GM12891 (cell line): ENCODE data around the gene PLCXD3.

Experiments used
- DNase-seq: peaks from one replicate; pipeline ENCODE4 v3.0.0; 2011; ENCODE audit warnings: low spot score; ENCODE audit not compliant: insufficient read length
- FAIRE-seq: peaks from 2 replicates; lab custom pipeline; 2011; peaks lifted over from hg19 to GRCh38; lab: Jason Lieb, UNC
- PAX5 ChIP-seq: IDR thresholded peaks from 2 replicates; pipeline ENCODE4 v1.6.1; 2011; ENCODE audit warnings: low read length, moderate library complexity, mild to moderate bottlenecking; ENCODE audit not compliant: insufficient read depth, severe bottlenecking
- POLR2A ChIP-seq: IDR thresholded peaks from 2 replicates; pipeline ENCODE4 v1.6.1; 2011; ENCODE audit warnings: low read depth, low read length, control low read depth
- POLR2AphosphoS5 ChIP-seq: IDR thresholded peaks from 2 replicates; pipeline ENCODE4 v1.6.1; 2011; ENCODE audit warnings: low read depth, low read length, control low read depth
- POU2F2 ChIP-seq: IDR thresholded peaks from 2 replicates; pipeline ENCODE4 v1.6.1; 2011; ENCODE audit warnings: low read depth, mild to moderate bottlenecking, control low read depth, low read length, moderate library complexity
- SPI1 ChIP-seq: IDR thresholded peaks from 2 replicates; pipeline ENCODE4 v1.6.1; 2011; ENCODE audit warnings: low read depth, low read length, control low read depth
- TAF1 ChIP-seq: IDR thresholded peaks from 2 replicates; pipeline ENCODE4 v1.6.1; 2011; ENCODE audit warnings: low read depth, low read length, control low read depth

Gene PLCXD3

DNA sequence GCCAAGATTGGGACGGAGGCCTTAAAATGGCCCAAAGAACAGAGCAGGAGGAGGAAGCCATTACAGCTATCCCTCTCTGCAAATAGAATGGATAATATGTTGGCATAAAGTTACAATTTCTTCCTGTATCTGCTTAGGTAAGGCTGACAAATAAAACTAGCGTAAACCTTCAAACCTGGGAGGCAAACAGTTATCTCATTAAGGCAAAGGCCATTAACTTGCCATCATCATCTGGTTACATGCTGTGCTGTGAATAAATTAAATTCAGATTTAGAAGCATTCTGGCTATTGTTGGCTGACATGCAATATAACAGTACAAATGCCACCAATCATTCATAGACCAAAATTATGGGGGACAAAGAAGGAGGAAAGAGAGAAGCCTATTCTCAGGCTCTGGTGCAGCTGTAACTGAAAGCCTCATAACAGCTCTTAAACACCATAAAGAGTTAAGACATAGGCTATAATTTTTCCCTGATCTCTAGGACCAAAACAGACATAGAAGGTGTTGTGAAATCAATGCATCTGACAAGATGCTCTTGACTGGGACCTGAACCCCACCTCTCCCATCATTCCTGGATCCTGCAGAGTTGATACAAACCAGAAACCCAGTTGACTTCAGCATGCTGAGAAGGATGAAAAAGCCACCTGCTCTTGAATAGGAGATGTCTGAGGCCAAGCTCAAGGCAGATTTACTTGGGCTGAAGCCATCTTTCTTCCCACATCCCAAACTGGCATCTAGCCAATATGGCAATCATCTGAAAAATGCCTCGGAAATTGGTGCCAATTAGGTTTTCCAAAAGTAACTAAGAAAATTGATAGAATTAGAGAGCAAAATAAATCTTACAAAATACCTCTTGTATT is 62.5 kb downstream of the PLCXD3 start:
- TF ChIP-seq PAX5 (no peak), SPI1 (no peak), POU2F2 (no peak), POLR2A (no peak), TAF1 (no peak), POLR2AphosphoS5 (no peak)
- FAIRE-seq (no peak), DNase-seq (no peak)

DNA sequence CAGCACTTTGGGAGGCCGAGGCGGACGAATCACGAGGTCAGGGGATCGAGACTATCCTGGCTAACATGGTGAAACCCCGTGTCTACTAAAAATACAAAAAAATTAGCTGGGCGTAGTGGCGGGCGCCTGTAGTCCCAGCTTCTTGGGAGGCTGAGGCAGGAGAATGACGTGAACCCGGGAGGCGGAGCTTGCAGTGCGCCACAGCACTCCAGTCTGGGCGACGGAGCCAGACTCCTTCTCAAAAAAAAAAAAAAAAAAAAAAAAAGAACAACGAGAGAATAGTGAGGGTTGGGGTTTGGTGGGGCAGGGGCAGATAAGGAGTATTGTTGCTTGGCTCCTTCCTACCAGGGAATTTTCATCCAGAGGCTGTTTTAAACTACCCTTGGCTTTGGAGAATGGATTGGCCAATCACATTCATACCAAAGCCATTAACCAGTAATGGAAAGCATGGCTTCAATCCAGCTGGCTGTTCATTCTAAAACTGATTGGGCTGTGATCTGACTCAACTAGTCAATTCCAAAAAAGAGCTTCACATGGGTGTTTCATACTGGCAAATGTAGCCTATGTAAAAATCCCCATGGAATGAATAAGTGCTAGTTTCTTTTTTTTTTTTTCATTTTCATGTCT is 64.4 kb downstream of the PLCXD3 start:
- TF ChIP-seq POLR2AphosphoS5 (no peak), PAX5 (no peak), POU2F2 (no peak), SPI1 (no peak), POLR2A (no peak), TAF1 (no peak)
- no peak for FAIRE-seq
- DNase-seq = no peak

DNA sequence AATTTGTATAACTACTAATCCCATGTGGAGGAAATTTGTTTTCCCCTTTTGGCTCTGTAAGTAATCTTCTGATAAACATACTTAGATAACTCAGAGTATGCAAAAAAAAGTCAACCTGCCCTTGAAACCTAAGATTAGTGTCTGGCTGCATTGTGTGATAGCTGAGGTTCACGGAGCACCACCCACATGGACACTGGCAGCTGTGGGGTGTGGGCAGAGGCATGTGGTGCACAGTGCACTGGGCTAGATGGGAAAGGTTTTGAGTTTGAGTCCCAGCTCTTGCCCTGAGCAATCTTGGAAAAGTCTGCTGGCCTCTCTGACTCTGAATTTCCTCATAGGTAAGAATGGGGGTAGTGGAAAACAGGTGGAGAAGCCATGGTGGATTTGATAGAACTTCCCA is 75.1 kb downstream of the PLCXD3 start:
- TF ChIP-seq TAF1 = no peak
- TF ChIP-seq POLR2A = no peak
- TF ChIP-seq SPI1 = no peak
- TF ChIP-seq POU2F2 = no peak
- no peak for DNase-seq
- no peak for FAIRE-seq

DNA sequence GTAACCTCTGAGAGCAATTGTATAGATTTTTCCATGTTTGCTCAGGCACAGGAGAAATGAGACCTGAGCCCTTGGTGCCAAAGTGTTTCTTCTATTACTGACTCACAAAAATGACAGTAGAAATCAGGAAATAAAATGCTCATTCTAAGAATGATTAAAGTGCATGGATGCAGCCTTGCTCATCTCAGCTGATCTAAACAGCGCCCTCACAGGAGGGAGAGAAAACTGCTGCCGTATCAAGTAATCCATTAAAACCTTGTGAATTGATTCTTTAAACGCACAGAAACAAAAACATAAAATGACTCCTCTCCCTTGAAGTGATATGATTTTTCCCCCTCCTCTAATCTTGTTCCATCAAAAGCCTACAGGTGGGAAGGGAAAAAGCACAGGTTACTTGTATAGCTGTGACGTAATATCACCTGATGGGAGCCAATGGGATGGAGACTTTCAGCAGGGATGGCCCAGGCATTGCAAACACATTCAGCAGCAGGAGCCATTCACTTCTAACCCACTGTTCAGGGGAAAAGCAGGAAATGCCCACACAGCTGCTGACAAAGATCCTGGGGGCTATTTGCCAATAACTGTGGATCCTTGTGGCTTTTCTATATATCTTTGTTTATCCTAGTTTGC is 76.7 kb downstream of the PLCXD3 start:
- no peak for TF ChIP-seq PAX5
- no peak for TF ChIP-seq SPI1
- TF ChIP-seq POLR2AphosphoS5 = no peak
- no peak for TF ChIP-seq POLR2A
- TF ChIP-seq TAF1 = no peak
- no peak for TF ChIP-seq POU2F2
- DNase-seq (no peak), FAIRE-seq (no peak)

DNA sequence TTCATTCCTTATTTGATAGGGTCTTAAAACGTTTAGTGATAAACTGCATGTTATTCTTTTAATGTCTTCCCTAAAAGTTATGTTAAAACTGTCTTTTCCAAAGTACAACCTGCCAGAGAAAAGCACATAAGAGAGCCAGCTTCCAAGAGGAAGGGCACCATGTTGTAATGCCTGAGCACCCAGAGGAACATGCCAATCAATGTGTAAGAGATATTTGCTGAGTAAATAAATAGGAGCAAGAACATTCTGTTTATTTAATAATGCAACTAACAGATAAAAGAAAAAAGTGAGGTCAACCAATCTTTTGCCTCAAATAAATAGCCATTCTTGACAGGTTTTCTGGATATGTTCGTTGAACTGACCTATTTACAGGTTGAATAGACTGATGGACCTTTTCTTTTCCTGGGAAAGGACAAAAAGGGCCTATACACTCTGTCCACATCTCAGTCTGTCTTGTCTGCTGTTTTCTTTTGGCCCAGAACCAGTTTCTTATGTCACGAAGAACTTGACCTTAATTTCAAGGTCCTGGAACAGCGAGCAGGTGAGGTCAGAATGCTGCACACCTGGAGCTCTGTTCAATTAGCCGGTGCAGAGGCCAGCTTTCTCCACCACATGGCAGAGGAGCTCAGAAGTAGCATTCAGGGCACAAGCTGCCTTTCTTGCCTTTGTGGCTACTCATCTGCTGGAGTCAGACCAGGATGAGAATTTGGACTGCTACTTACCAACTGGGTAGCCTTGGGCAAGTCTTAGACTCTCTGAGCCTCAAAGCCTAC is 77.7 kb downstream of the PLCXD3 start:
- DNase-seq (no peak), FAIRE-seq (no peak)
- TF ChIP-seq TAF1 (no peak), SPI1 (no peak), POU2F2 (no peak), PAX5 (no peak), POLR2A (no peak), POLR2AphosphoS5 (no peak)

DNA sequence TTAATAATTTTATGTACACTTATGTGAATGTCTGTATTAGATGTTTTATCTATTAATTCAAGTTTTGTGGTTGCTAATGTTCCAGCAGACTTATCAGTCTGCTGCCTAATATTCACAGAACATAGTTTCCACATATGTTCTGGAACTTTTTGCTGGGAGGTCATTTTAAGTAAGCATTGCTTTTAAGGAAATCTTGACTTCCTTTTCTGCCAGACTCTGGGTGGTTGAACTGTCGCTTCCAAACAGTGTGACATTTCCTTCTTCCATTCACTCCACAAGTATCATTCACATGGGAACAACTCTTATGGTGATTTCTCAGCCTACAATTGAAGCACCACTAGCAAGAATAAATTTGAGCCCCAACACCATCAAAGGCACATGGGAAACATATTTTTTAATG is 82.9 kb downstream of the PLCXD3 start:
- DNase-seq (no peak), FAIRE-seq (no peak)
- TF ChIP-seq PAX5 (no peak), SPI1 (no peak), POLR2AphosphoS5 (no peak), POU2F2 (no peak), POLR2A (no peak), TAF1 (no peak)

DNA sequence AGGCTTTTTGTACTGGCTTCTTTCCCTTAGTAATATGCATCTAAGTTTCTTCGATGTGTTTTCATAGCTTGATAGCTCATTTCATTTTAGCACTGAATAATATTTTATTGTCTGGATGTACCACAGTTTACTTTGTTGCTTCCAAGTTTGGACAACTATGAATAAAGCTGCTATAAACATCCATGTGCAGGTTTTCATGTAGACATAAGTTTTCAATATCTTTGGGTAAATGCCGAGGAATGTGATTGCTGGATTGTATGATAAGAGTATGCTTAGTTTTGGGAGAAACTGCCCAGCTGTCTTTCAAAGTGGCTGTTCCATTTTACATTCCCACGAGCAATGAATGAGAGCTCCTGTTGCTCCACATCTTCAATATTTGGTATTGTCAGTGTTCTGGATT is 84.7 kb downstream of the PLCXD3 start:
- DNase-seq (no peak), FAIRE-seq (no peak)
- TF ChIP-seq TAF1 (no peak), POLR2A (no peak), POU2F2 (no peak), POLR2AphosphoS5 (no peak), PAX5 (no peak), SPI1 (no peak)

DNA sequence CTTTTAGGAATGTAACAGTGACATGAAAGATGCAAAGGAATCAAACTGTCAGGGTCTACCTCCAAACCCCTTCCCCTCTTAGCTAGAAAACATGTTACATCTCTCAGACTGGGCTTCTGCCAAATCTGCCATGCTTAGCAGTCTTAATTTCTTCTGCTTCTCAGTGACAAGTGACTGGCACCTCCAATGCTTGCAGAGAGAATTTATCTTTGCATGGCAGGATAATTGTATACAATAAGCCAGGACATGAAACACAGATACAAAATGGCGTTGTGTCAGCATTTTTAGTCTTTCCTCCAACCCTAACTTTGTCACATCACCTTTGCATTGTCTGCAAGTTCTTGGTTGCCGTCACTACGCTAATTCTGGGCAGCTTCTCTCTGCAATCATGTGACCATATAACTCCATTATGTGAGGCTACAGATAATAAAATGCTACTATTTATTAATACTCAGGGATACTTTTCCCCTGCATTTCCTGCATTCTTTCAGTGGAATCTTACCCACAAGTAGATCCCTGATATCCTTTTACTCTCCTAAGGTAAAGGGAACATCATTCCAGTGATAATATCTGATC is 89.8 kb downstream of the PLCXD3 start:
- no peak for TF ChIP-seq SPI1
- no peak for TF ChIP-seq POU2F2
- TF ChIP-seq PAX5 = no peak
- no peak for TF ChIP-seq POLR2A
- TF ChIP-seq TAF1 = no peak
- no peak for TF ChIP-seq POLR2AphosphoS5
- DNase-seq = no peak
- FAIRE-seq = no peak
